CD4-positive, alpha-beta T cell (primary cell): ENCODE data around the gene STX1B. TPM values are rescaled to one million over a fixed set of nuclear protein-coding genes. Genes with fewer than 3 reads are reported as not detected.
"Not testable (repeated sequence)": the region's sequence is repeated elsewhere in the genome, so short reads cannot be mapped to it uniquely, and the experiment has no call there.

Experiments
- ATAC-seq: fragments of 200-7000 bp; cut with Tn5 transposase; one replicate; pipeline ENCODE4 v1.10.0; 2022; ENCODE audit warnings: mild to moderate bottlenecking; ENCODE audit not compliant: poor library complexity
- CTCF ChIA-PET: fragments of 350-600 bp; sonication (Branson Sonifier 250); formaldehyde crosslinking; loops from one replicate; lab custom pipeline; 2021; ENCODE audit warnings: antibody characterized with exemption, inconsistent platforms; lab: Charles Lee
- POLR2A ChIA-PET: fragments of 350-600 bp; sonication (Branson Sonifier 250); formaldehyde crosslinking; loops from one replicate; lab custom pipeline; 2021; ENCODE audit warnings: antibody characterized with exemption, inconsistent platforms; lab: Charles Lee
- DNase-seq, 14 experiments: peaks; one replicate each; pipeline ENCODE4 v3.0.0-alpha.2; 2013 to 2020; ENCODE audit warnings: mixed read lengths in 2 of 14
- H3K27ac ChIP-seq, 2 donors: one replicate each; pipeline versions ENCODE4 v1.5.1 to v1.7.0; 2013; ENCODE audit warnings: low read length in 2 of 2, low read depth in 1 of 2, mild to moderate bottlenecking in 1 of 2
- H3K27me3 ChIP-seq, 2 experiments: 1 replicate in 1 of 2; 2 replicates in 1 of 2; pipeline versions ENCODE4 v1.6.1 to v1.7.0; 2013; ENCODE audit warnings: low read length in 2 of 2, control low read depth in 1 of 2, mild to moderate bottlenecking in 1 of 2, moderate library complexity in 1 of 2; ENCODE audit not compliant: insufficient read depth in 2 of 2, control insufficient read depth in 1 of 2
- H3K36me3 ChIP-seq: one replicate; pipeline ENCODE4 v1.6.1; 2013; ENCODE audit warnings: low read length, control low read depth; ENCODE audit not compliant: insufficient read depth
- H3K4me1 ChIP-seq: one replicate; pipeline ENCODE4 v1.6.1; 2013; ENCODE audit warnings: low read length, control low read depth; ENCODE audit not compliant: insufficient read depth
- H3K4me3 ChIP-seq: one replicate; pipeline ENCODE4 v1.5.1; 2013; ENCODE audit warnings: mild to moderate bottlenecking, low read length, moderate library complexity
- H3K9me3 ChIP-seq, 2 experiments: 1 replicate in 1 of 2; 2 replicates in 1 of 2; pipeline versions ENCODE4 v1.6.1 to v1.7.0; 2013; ENCODE audit warnings: low read length in 2 of 2, mild to moderate bottlenecking in 2 of 2, control low read depth in 1 of 2, moderate library complexity in 1 of 2; ENCODE audit not compliant: control insufficient read depth in 1 of 2, insufficient read depth in 1 of 2
- H3K27ac Mint-ChIP-seq: one replicate; pipeline ENCODE4 v1.8.0; 2020; ENCODE audit warnings: mixed read lengths
- H3K27me3 Mint-ChIP-seq: one replicate; pipeline ENCODE4 v1.8.0; 2021; ENCODE audit warnings: mixed read lengths
- H3K36me3 Mint-ChIP-seq: one replicate; pipeline ENCODE4 v1.8.0; 2021; ENCODE audit warnings: low read depth, mixed read lengths
- H3K4me1 Mint-ChIP-seq: one replicate; pipeline ENCODE4 v1.8.0; 2021; ENCODE audit warnings: low read depth, mixed read lengths
- H3K4me3 Mint-ChIP-seq: one replicate; pipeline ENCODE4 v1.8.0; 2020; ENCODE audit warnings: mild to moderate bottlenecking, mixed read lengths
- H3K9me3 Mint-ChIP-seq: one replicate; pipeline ENCODE4 v1.8.0; 2020; ENCODE audit warnings: mixed read lengths
- intact Hi-C, 2 experiments: fragments of 100-400 bp; cut with DNase I in 1 of 2; cut with micrococcal nuclease in 1 of 2; formaldehyde crosslinking; loops; one replicate each; pipeline versions ENCODE4 v1.15.1 to v1.9.0; 2023 to 2025; cut with DNase I, micrococcal nuclease
- total RNA-seq, 174 experiments: library from RNA in 2 of 174; stranded (reverse) in 2 of 174; gene quantifications; one replicate each; pipeline ENCODE4 v1.2.3 and lab custom pipeline; 2021 to 2026
- TF ChIP-seq, protein P1 (sequence below): fragments of 200-600 bp; IDR thresholded peaks from one replicate; pipeline ENCODE4 v1.8.0; 2022; ENCODE audit warnings: antibody characterized with exemption, mild to moderate bottlenecking

STX1B gene
- total RNA-seq, 2 experiments from 2014 or later = 2.9 to 3.1 TPM

DNA sequence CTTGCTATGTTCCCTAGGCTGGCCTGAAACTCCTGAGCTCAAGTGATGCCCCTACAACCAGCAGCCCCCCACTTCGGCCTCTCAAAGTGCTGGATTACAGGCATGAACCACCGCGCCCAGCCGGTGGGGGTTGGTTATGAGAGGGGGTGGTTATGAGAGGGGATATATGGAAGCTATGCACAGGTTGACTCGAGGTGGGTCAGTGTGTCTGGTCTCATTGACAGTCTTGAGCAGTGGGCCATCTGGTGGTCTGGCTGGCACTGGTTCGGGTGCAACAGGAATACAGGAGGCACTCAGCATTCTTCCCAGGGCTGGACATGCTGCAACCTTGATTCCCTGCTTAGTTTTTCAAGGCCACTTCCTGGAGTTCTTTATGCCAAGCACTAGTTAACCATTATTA is 5.6 kb upstream of the STX1B start:
- H3K4me3 Mint-ChIP-seq = no peak overlapping the region
- peaks cover under 1 to 13% of the 10 kb centered on the region in 2 experiments for H3K27me3 ChIP-seq
- no peak overlapping the region for H3K27ac ChIP-seq
- no peak overlapping the region for H3K4me3 ChIP-seq
- intact Hi-C loops = no loop called here
- TF ChIP-seq, protein P1, sequence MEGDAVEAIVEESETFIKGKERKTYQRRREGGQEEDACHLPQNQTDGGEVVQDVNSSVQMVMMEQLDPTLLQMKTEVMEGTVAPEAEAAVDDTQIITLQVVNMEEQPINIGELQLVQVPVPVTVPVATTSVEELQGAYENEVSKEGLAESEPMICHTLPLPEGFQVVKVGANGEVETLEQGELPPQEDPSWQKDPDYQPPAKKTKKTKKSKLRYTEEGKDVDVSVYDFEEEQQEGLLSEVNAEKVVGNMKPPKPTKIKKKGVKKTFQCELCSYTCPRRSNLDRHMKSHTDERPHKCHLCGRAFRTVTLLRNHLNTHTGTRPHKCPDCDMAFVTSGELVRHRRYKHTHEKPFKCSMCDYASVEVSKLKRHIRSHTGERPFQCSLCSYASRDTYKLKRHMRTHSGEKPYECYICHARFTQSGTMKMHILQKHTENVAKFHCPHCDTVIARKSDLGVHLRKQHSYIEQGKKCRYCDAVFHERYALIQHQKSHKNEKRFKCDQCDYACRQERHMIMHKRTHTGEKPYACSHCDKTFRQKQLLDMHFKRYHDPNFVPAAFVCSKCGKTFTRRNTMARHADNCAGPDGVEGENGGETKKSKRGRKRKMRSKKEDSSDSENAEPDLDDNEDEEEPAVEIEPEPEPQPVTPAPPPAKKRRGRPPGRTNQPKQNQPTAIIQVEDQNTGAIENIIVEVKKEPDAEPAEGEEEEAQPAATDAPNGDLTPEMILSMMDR = no peak
- no peaks in the 10 kb centered on the region for H3K9me3 ChIP-seq
- H3K27ac Mint-ChIP-seq = no peak overlapping the region
- H3K4me1 Mint-ChIP-seq = peaks cover 13% of the 10 kb centered on the region
- H3K4me1 ChIP-seq = peaks cover 3% of the 10 kb centered on the region
- POLR2A ChIA-PET = no interaction called here
- no peaks in the 10 kb centered on the region for H3K36me3 ChIP-seq
- H3K36me3 Mint-ChIP-seq = no peaks in the 10 kb centered on the region
- no peaks in the 10 kb centered on the region for H3K9me3 Mint-ChIP-seq
- H3K27me3 Mint-ChIP-seq = peaks cover 34% of the 10 kb centered on the region
- no peak for DNase-seq
- ATAC-seq = no peak
- CTCF ChIA-PET = no interaction called here

DNA sequence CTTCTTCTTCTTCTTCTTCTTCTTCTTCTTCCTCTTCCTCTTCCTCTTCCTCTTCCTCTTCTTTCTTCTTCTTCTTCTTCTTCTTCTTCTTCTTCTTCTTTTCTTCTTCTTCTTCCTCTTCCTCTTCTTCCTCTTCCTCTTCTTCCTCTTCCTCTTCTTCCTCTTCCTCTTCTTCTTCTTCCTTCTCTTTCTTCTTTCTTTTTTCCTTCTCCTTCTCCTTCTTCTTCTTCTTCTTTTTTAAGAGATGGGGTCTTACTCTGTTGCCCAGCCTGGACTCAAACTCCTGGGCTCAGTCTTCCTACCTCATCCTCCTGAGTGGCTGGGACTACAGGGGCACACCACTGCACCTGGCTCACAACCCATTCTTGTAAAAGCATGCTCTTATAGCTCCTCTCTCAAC is 2.9 kb upstream of the STX1B start:
- ATAC-seq, intact Hi-C loops, DNase-seq, H3K27ac ChIP-seq, H3K9me3 Mint-ChIP-seq, POLR2A ChIA-PET, H3K36me3 Mint-ChIP-seq, CTCF ChIA-PET, H3K4me1 ChIP-seq, H3K9me3 ChIP-seq, H3K36me3 ChIP-seq, H3K4me3 ChIP-seq, H3K27ac Mint-ChIP-seq: not testable (repeated sequence)
- H3K4me1 Mint-ChIP-seq = peaks cover 23% of the 10 kb centered on the region
- peaks cover 36% of the 10 kb centered on the region for H3K27me3 Mint-ChIP-seq
- peak overlapping the region; percentile 63 for H3K4me3 Mint-ChIP-seq
- peaks cover 2 to 13% of the 10 kb centered on the region in 2 experiments for H3K27me3 ChIP-seq

DNA sequence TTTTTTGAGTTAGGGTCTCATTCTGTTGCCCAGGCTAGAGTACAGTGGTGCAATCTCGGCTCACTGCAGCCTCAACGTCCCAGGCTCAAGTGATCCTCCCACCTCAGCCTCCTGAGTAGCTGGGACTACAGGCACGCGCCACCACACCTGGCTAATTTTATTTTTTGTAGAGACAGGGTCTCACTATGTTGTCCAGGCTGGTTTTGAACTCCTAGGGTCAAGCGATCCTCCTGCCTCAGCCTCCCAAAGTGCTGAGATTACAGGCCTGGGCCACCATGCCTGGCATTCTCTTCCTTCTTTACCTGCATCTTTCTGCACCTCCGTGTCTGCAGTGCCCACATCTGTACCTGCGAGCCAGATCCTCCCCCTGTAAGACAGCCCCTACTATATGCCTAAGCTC is 1.4 kb upstream of the STX1B start:
- DNase-seq, H3K9me3 Mint-ChIP-seq, H3K27ac ChIP-seq, H3K9me3 ChIP-seq, ATAC-seq, H3K27ac Mint-ChIP-seq, intact Hi-C loops, H3K4me1 ChIP-seq, H3K4me3 ChIP-seq, POLR2A ChIA-PET, CTCF ChIA-PET, H3K36me3 ChIP-seq, H3K36me3 Mint-ChIP-seq: not testable (repeated sequence)
- H3K27me3 Mint-ChIP-seq = peaks cover 36% of the 10 kb centered on the region
- peak overlapping the region; percentile 87 for H3K4me3 Mint-ChIP-seq
- peaks cover 2 to 13% of the 10 kb centered on the region in 2 experiments for H3K27me3 ChIP-seq
- H3K4me1 Mint-ChIP-seq = peaks cover 23% of the 10 kb centered on the region

DNA sequence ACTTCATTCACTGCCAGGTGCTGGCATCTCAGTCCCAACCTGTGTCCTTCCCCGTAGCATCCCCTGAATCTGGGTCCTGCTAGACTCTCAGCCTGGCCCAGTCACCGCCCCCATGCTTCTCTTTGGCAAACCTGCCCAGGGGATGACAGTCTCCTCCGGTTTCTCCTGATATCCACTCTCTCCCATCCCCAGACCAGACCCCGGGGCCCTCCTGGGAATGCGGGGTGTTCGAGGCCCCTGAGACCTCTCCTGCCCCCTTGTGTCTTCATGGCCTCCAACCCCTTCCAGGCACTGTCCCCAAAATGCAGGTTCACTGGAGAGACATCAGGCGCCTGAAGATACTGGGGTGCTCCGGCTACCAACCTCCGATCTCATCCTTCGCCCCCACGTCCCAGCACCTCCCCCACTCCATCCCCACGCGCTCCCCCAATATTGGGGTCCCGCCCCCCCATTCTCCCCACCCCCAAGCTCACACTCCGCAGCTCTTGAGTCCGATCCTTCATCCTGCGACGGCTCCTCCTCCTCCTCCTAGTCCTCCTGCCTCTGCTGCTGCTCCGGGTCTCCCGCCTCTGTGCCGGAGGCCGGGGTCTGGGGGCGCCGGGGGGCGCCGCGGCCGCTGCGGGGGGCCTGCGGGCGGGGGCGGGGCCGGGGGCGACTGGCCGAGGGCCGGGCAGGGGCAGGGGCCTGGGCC is 399 bp downstream of the STX1B start:
- Mint-ChIP-seq H3K27me3 (peaks cover 29% of the 10 kb centered on the region), H3K4me1 (peaks cover 23% of the 10 kb centered on the region), H3K27ac (no peak overlapping the region), H3K4me3 (peak overlapping the region; percentile 85), H3K9me3 (no peaks in the 10 kb centered on the region), H3K36me3 (no peaks in the 10 kb centered on the region)
- H3K27ac ChIP-seq = no peak overlapping the region
- ATAC-seq (peak; percentile 45), DNase-seq (peak in 2 of 14 experiments; percentile 19 to 37)
- peaks cover 2 to 13% of the 10 kb centered on the region in 2 experiments for H3K27me3 ChIP-seq
- H3K36me3 ChIP-seq = no peaks in the 10 kb centered on the region
- TF ChIP-seq, protein P1 = no peak
- ChIA-PET CTCF (no interaction called here), POLR2A (no interaction called here)
- intact Hi-C loops = no loop called here
- H3K9me3 ChIP-seq = no peaks in the 10 kb centered on the region
- H3K4me1 ChIP-seq = peaks cover 9% of the 10 kb centered on the region
- peak overlapping the region; percentile 10 for H3K4me3 ChIP-seq
